Neural progenitor cell (in vitro differentiated cells): ENCODE results near the gene FHAD1. TPM values are rescaled to one million over a fixed set of nuclear protein-coding genes. Genes with fewer than 3 reads are reported as not detected.
A peak's percentile ranks its signal among the peaks of the same experiment; 100 is the strongest.

Experiments
- DNase-seq: peaks from one replicate; pipeline ENCODE4 v3.0.0-alpha.2; 2016; ENCODE audit warnings: low spot score
- H2AFZ ChIP-seq: fragments of 200-600 bp; sonication (generic); replicated peaks from 2 replicates; pipeline ENCODE4 v1.6.1; 2016; ENCODE audit warnings: antibody characterized with exemption
- H3F3A ChIP-seq: fragments of 200-600 bp; sonication (generic); 2 replicates; pipeline ENCODE4 v1.6.1; 2016; ENCODE audit warnings: antibody characterized with exemption, low read depth
- H3K27ac ChIP-seq: fragments of 200-600 bp; sonication (generic); 2 replicates; pipeline ENCODE4 v1.5.1; 2016; ENCODE audit warnings: mild to moderate bottlenecking
- H3K27me3 ChIP-seq: fragments of 200-600 bp; sonication (generic); 2 replicates; pipeline ENCODE4 v1.6.1; 2016; ENCODE audit warnings: mild to moderate bottlenecking, moderate library complexity
- H3K36me3 ChIP-seq: fragments of 200-600 bp; sonication (generic); 2 replicates; pipeline ENCODE4 v1.5.1; 2016
- H3K4me1 ChIP-seq: fragments of 200-600 bp; sonication (generic); 2 replicates; pipeline ENCODE4 v1.6.1; 2016; ENCODE audit warnings: mixed run types
- H3K4me2 ChIP-seq: fragments of 200-600 bp; sonication (generic); 2 replicates; pipeline ENCODE4 v1.6.1; 2016
- H3K4me3 ChIP-seq: fragments of 200-600 bp; sonication (generic); 2 replicates; pipeline ENCODE4 v1.5.1; 2016
- H3K79me2 ChIP-seq: fragments of 200-600 bp; sonication (generic); 2 replicates; pipeline ENCODE4 v1.6.1; 2016; ENCODE audit warnings: low read depth
- H3K9ac ChIP-seq: fragments of 200-600 bp; sonication (generic); 2 replicates; pipeline ENCODE4 v1.6.1; 2016
- H3K9me3 ChIP-seq: fragments of 200-600 bp; sonication (generic); 2 replicates; pipeline ENCODE4 v1.5.1; 2016; ENCODE audit warnings: low read depth
- H4K20me1 ChIP-seq: fragments of 200-600 bp; sonication (generic); 2 replicates; pipeline ENCODE4 v1.6.1; 2016; ENCODE audit warnings: low read depth
- H3K27ac Mint-ChIP-seq: 3 replicates; pipeline ENCODE4 v1.8.0; 2021; ENCODE audit warnings: mixed read lengths
- H3K27me3 Mint-ChIP-seq: 2 replicates; pipeline ENCODE4 v1.8.0; 2022; ENCODE audit warnings: low read depth, mild to moderate bottlenecking, inconsistent platforms, moderate library complexity, mixed read lengths; ENCODE audit not compliant: insufficient read depth
- H3K36me3 Mint-ChIP-seq: 3 replicates; pipeline ENCODE4 v1.8.0; 2021; ENCODE audit warnings: mixed read lengths
- H3K4me1 Mint-ChIP-seq: 3 replicates; pipeline ENCODE4 v1.8.0; 2021; ENCODE audit warnings: mixed read lengths
- H3K4me3 Mint-ChIP-seq: 3 replicates; pipeline ENCODE4 v1.8.0; 2021; ENCODE audit warnings: mild to moderate bottlenecking, moderate library complexity, mixed read lengths
- H3K9me3 Mint-ChIP-seq: 3 replicates; pipeline ENCODE4 v1.8.0; 2020; ENCODE audit warnings: mixed read lengths
- EZH2 ChIP-seq: fragments of 200-600 bp; sonication (generic); IDR thresholded peaks from 2 replicates; pipeline ENCODE4 v1.6.1; 2017; ENCODE audit warnings: antibody characterized with exemption, mild to moderate bottlenecking, moderate library complexity
- EZH2phosphoT487 ChIP-seq: fragments of 200-600 bp; sonication (generic); IDR thresholded peaks from 2 replicates; pipeline ENCODE4 v1.6.1; 2017; ENCODE audit warnings: antibody characterized with exemption
- total RNA-seq: library from RNA; depleted of rRNA; stranded (reverse); fragments of >200 nt; gene quantifications from 2 replicates; pipeline ENCODE4 v1.2.3, GENCODE V29; 2015; ENCODE audit warnings: low replicate concordance
- TF ChIP-seq, protein P1 (sequence below): fragments of 200-600 bp; sonication (generic); IDR thresholded peaks from 2 replicates; pipeline ENCODE4 v1.5.1; 2017; ENCODE audit warnings: antibody characterized with exemption, mild to moderate bottlenecking

Gene FHAD1
- total RNA-seq, 1 donor from 2014 or later: 9.1 TPM

DNA sequence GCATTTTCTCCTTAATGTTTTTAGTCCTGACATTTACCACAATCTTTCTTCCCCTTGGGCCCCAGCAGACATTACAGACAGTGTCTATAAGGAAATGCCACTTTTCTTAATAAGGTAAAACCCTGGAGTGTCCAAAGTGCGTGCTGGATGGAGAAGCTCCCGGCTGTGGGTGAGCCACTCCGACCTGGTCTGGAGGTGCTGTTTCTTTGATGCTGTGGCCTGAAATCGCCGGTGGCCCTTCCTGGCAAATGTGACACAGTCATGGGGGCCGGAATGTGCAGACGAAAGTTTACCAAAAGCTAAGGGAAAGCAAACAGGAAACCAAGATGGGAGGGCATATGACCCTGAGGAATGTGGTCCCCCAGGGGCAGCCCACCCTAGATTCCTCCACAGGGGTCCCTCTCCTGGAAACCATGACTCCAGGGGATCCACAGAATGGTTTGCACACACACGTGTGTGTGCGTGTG is 77.9 kb downstream of the FHAD1 start:
- H3K9me3 ChIP-seq: no peaks in the 10 kb centered on the region
- TF ChIP-seq EZH2phosphoT487: no peak
- no peak for TF ChIP-seq EZH2
- TF ChIP-seq, protein P1, sequence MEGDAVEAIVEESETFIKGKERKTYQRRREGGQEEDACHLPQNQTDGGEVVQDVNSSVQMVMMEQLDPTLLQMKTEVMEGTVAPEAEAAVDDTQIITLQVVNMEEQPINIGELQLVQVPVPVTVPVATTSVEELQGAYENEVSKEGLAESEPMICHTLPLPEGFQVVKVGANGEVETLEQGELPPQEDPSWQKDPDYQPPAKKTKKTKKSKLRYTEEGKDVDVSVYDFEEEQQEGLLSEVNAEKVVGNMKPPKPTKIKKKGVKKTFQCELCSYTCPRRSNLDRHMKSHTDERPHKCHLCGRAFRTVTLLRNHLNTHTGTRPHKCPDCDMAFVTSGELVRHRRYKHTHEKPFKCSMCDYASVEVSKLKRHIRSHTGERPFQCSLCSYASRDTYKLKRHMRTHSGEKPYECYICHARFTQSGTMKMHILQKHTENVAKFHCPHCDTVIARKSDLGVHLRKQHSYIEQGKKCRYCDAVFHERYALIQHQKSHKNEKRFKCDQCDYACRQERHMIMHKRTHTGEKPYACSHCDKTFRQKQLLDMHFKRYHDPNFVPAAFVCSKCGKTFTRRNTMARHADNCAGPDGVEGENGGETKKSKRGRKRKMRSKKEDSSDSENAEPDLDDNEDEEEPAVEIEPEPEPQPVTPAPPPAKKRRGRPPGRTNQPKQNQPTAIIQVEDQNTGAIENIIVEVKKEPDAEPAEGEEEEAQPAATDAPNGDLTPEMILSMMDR: no peak
- H3K9ac ChIP-seq: no peak overlapping the region
- peaks cover 30% of the 10 kb centered on the region for H3K4me1 ChIP-seq
- no peak overlapping the region for H3K27ac ChIP-seq
- H2AFZ ChIP-seq: no peak overlapping the region
- H3K4me3 Mint-ChIP-seq: no peak overlapping the region
- H3K27me3 ChIP-seq: no peaks in the 10 kb centered on the region
- no peaks in the 10 kb centered on the region for H3K79me2 ChIP-seq
- no peak overlapping the region for H3K27ac Mint-ChIP-seq
- DNase-seq: no peak
- no peaks in the 10 kb centered on the region for H4K20me1 ChIP-seq
- no peak overlapping the region for H3K4me3 ChIP-seq
- peaks cover 14% of the 10 kb centered on the region for H3K9me3 Mint-ChIP-seq
- no peak overlapping the region for H3K4me2 ChIP-seq
- no peaks in the 10 kb centered on the region for H3K36me3 Mint-ChIP-seq
- no peaks in the 10 kb centered on the region for H3K36me3 ChIP-seq
- H3K4me1 Mint-ChIP-seq: peaks cover 64% of the 10 kb centered on the region
- peaks cover 23% of the 10 kb centered on the region for H3K27me3 Mint-ChIP-seq
- peaks cover 9% of the 10 kb centered on the region for H3F3A ChIP-seq

DNA sequence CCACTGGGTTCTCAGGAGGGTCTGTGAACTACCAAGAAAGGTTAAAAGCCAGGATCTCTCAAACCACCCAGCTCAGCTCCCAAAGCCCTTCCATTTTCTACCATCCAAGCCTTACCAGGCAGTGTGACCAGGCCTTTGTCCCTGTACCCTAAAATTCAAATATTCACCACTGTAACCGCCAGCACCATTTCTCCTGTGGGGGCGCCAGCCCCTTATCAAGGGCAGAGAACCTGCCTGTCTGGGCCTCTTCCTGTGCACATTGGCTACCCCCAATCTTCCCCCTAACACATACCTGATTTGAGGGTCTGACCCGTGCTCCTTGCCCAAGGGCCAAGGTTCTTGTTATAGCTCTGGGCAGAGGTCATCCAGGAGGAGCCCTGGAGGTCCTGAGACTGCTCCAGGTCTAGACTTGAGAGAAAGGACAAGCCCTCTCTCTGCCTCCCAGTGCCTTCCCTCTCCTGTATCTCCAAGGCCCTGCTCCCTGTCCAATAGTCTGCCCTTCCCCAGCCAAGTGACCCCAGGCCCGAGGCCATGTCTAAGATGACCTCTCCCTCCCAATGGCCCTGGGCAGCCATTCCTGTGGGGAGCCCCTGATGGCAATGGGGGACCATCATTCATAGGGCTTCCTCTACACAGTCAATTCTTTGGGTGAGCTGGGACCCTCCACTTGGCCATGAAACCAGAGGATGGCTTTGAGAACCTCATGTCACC is 78.5 kb downstream of the FHAD1 start:
- Histone ChIP-seq H3F3A (peaks cover 9% of the 10 kb centered on the region), H3K4me1 (peaks cover 30% of the 10 kb centered on the region), H3K27ac (no peak overlapping the region), H3K27me3 (no peaks in the 10 kb centered on the region), H3K9me3 (no peaks in the 10 kb centered on the region), H3K4me2 (no peak overlapping the region), H3K4me3 (no peak overlapping the region), H2AFZ (no peak overlapping the region), H3K9ac (no peak overlapping the region), H4K20me1 (no peaks in the 10 kb centered on the region), H3K79me2 (no peaks in the 10 kb centered on the region), H3K36me3 (no peaks in the 10 kb centered on the region)
- Mint-ChIP-seq H3K4me1 (peaks cover 64% of the 10 kb centered on the region), H3K27ac (no peak overlapping the region), H3K9me3 (peaks cover 8% of the 10 kb centered on the region), H3K27me3 (peaks cover 26% of the 10 kb centered on the region), H3K36me3 (no peaks in the 10 kb centered on the region), H3K4me3 (peak overlapping the region; percentile 8)
- no peak for TF ChIP-seq EZH2
- TF ChIP-seq, protein P1: peak; percentile 7
- DNase-seq: no peak

DNA sequence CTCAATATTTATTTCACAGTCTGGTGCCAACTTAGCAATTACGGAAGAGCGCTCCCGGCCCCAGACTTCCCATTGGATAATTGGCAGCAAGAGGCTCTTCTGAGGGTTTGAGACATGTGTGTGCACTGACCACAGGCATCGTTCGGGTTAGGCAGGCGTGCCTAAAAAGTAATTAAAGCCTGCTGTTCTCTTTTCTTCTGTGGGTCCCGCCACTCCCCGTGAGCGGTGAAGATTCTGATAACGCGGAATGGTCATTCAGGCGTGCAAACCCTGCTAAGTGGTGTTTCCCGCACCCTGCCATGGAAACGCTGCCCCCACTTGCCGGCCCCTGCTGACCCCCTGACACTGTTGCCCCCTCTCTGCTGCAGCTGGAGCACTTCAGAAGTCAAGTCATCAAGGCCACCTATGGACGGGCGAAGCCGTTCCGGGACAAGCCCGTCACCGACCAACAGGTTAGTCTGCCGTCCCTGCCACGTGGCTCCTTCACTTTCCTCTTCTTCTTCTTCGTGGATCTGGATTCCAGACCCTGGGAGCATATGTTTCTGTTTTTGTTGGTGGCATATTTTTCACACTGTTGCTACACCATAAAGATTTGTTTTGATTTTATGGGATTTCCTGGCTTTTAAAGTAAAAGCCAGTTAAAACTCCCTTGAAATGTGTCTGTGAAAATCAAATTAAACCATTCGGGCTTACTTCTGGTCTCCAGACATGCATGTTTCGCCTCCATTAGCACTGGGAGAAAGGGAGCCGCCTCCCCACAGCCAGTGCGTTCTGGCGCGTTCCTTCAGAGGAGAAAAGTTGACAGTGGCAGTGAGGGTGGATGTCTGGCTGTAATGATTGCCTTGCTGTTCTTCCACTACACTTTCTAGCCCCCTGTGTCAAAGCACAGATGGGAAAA is 79.9 kb downstream of the FHAD1 start:
- Histone ChIP-seq H3F3A (peaks cover 9% of the 10 kb centered on the region), H3K79me2 (no peaks in the 10 kb centered on the region), H3K9ac (no peak overlapping the region), H3K4me1 (peaks cover 30% of the 10 kb centered on the region), H3K27ac (no peak overlapping the region), H3K36me3 (no peaks in the 10 kb centered on the region), H3K27me3 (no peaks in the 10 kb centered on the region), H3K4me2 (peak overlapping the region; percentile 50), H3K4me3 (no peak overlapping the region), H4K20me1 (no peaks in the 10 kb centered on the region), H3K9me3 (no peaks in the 10 kb centered on the region), H2AFZ (no peak overlapping the region)
- peaks cover 26% of the 10 kb centered on the region for H3K27me3 Mint-ChIP-seq
- peak; percentile 89 for DNase-seq
- H3K4me3 Mint-ChIP-seq: peak overlapping the region; percentile 76
- H3K9me3 Mint-ChIP-seq: peaks cover 1% of the 10 kb centered on the region
- peak overlapping the region; percentile 94 for H3K27ac Mint-ChIP-seq
- TF ChIP-seq EZH2 (no peak), EZH2phosphoT487 (no peak)
- TF ChIP-seq, protein P1: no peak
- no peaks in the 10 kb centered on the region for H3K36me3 Mint-ChIP-seq
- H3K4me1 Mint-ChIP-seq: peaks cover 64% of the 10 kb centered on the region
